ENCODE data around the gene CDH4.

CDH4 gene

DNA sequence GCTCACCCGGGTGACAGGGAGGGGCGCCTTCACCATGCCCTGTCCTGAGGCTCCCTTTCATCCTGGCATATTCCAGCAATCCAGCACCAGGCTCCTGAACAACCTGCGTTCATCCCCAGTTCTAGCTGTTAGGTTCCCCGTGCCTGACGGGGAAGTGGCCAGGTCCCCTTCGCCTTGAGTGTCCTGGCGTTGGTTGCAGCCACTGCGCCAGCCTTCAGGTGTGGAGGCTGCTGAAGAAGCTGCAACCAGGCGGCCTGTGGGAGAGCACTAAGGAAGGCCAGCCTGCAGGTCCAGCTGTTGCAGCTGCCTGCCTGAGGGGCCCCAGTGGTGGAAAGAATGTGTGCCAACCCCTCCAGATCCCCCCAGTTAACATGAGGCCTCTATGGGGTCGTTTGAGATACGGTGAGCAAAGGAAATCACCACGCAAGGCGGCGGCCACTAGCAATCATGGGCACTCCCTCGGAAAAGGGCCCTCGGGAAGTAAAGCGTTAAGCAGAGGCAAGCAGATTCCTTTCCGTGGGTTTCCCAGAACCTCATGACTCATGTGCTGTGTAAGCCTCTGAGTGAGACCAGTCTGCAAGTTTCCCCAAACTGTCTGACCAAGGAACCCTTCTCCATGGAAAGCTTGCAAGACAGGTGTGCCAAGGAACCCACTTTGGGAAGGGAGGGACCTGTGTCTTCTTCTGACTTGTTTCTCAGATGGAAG, 492.8 kb downstream of the CDH4 start:
- peak; percentile 37 for DNase-seq

DNA sequence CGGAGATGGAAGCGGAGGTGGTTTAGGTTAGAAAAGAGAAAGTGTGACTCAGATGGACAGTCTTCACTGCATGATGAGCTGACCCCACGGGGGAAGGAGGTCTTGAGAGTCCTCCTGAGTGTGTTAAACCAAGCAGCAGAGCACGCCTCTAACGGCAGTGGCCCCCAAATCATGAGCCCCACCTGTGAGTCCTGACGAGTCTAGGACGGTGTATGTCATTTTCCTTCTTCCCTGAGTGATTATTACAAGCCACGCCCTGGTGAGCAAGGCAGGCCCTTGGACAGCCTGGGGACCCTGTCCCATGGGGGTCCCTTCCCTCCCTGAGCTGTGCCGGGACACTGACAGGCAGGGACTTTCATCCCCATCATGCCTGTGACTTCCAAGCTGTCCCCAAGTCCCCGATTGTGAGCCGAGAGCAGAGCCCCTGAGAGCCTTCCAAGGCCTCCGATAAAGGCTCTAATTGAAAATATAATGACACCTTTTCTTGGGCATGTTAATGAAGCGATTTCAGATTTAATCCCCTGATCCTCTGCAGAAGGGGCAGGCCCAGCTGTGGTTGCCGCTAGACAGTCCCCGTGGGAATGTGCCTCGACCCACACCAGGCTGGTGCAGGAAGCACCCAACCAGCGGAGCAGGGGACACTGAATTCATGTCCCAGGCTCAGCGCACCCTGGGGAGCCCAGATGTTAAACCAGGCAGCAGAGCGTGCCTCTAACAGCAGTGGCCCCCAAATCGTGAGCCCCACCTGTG, 493.5 kb downstream of the CDH4 start:
- no peak for DNase-seq

DNA sequence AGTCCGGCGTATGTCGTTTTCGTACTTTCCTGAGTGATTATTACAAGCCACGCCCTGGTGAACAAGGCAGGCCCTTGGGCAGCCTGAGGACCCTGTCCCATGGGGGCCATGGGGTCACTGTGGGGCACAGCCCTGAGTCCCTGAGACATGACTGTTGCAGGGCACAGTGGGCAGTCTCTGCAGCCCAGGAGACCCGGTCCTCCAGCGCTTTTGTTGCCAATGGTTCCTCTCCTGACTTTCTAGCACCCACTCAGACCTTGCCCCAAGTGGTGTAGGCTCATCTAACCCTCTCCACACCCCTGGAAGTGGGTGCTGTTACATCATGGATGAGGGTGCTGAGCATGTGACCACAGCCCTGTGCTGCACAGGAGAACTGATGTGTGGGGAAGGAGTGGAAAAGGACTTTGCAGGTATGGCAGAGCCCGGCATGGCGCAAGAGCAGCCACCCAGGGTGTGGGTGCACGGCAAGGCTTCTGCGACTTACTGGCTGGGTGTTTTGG, 494.1 kb downstream of the CDH4 start:
- no peak for DNase-seq

DNA sequence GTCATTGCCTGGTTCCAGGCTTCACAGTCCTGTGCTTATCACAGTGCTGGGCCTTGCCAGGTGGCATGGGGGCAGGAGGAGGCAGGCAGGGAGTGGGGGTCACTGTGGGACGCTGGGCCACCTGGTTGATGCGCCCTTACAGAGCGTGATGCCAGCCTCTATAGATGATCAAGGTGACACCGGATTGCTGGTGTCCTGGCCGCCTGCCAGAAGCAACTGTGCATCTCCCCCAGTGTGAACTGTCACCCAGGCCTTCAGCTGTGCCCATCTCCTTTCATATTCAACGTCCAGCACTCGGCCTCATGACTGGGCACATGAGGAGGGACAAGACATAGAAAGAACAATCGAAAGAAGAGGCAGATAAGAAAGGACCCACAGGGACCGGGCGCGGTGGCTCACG, 494.7 kb downstream of the CDH4 start:
- DNase-seq: no peak

DNA sequence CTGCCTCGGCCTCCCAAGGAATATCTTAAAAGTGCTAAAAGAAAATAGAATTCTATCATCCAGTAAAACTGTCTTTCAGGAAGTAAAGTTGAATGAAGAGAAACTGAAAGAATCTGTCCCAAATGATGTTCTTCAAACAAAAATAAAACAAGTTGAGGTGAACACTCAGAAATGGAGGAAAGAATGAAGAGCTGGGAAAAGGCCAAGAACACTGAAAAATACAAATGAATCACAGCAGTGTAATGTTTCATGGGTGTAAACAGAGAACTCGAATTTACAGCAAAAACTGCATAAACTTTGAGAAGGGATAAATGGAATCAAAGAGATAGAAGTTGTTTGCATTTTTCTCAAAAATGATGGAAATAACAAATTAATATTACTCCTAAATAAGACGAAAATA, 496.3 kb downstream of the CDH4 start:
- DNase-seq: peak; percentile 12

DNA sequence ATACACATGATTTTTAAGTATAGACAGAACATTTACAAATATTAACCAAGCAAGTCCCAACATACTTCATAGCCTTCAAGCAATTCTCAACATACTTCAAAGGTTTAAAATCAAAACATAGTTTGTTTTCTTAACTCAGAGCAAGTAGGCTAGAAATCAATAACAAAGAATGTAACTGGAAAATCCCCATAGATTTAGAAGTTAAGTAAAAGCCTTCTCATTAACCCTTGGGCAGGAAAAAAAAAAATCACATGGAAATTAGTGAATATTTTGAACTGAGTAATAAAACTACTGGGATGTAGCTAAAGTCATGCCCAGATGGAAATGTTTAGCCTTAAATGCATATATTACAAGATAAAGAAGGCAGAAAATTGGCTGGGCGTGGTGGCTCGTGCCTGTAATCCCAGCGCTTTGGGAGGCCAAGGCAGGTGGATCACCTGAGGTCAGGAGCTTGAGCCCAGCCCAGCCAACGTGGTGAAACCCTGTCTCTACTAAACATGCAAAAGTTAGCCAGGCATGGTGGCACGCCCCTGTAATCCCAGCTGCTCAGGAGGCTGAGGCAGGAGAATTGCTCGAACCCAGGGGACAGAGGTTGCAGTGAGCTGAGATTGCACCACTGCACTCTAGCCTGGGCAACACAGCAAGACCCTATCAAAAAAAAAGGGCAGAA, 497.5 kb downstream of the CDH4 start:
- DNase-seq: no peak

DNA sequence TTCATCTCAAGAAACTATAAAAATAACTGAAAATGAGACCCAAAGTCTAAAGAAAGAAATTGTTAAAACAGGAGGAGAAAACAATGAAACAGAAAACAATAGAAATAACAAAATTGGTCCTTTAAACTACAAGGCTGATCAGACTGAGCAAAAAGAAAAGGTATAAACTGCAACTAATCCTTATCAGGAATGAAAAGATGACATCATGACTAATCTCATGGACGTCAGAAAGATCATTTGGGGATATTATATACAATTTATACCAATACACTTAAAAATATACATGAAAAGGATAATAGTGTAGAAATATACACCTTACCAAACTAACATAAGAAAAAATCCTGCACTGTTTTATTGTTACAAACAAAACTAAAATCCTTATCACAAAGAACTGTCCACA, 498.0 kb downstream of the CDH4 start:
- no peak for DNase-seq

DNA sequence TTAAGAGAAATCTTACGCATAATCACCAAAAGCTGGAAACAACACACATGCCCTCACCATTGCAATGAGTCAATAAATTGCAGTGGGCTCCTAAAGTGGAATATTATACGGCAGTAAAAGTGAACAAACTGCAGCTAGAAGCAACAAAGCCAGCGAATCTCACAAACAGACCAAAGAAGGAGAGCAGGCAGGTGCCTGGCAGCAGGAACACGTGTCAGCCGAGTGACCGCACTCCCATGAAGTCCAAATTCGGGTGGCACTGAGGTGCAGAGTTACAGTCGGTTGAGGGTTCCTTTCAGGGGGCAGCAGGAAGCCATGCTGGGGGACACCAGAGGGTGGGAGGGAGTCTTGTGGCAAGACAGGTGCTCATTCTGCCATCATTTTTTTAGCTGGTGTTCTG, 500.5 kb downstream of the CDH4 start:
- DNase-seq: no peak

DNA sequence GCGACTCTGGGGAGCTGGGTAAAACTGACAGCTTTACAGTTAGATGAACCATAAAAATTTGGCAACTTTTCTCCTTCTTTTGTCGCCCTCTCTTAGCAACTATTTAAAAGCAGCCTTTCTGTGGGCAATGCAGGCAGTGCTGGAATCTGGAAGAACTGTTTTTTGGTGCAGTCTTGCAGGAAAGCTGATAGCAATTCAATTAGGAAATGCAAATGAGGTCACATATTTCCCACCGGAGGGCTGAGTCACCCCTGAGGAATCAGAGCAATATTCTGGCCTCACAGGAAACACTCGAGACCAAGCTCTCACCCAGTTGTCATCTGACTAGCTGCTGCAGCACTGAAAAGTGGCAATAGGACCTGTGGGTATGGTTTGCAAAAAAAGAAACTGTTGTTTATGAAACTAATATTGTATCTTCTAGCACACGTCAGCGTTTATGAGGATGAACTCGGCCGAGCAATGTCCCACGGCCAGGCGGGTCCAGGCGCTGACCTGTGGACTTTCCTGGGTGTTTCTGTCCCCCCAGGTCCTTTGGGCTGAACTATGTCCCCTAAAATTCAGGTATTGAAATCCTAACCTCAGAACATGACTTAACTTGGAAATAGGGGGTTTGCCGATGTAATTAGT, 501.4 kb downstream of the CDH4 start:
- DNase-seq: peak; percentile 75

DNA sequence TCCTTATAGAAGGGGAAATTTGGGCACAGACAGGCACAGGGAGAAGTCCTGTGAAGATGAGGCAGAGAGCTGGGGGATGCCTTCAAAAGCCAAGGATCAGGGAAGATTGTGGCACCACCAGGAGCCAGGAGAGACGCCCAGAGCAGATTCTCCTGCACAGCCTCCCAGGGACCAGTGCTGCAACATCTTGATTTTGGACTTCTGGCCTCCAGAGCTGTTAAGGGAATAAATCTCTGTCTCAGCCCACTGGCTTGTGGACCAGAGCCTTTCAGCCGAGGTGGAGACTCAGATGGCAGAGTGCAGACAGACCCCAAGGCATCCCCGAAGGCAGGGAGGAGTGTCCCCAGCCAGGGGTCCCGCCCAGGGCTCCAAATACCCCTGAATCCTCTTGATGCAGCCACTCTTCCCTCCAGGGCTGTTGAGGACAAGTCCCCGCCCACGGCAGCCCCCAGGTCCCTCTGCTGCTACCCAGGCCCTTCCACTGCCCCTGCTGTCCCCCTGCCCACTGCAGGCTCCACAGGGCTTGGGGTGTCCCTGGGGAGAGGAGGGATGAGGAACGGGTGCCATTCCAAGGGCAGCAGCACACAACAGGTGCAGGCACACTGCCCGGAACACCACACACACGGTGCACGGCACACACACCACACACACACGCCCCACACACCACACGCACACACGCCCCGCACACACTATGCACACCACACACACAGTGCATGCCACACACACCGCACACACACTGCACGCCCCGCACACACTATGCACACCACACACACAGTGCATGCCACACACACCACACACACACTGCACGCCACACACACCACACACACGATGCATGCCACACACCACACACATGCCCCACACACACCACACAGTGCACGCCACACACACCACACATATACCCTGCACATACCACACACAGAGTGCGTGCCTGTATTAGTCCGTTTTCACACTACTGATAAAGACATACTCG, 502.2 kb downstream of the CDH4 start:
- no peak for DNase-seq

DNA sequence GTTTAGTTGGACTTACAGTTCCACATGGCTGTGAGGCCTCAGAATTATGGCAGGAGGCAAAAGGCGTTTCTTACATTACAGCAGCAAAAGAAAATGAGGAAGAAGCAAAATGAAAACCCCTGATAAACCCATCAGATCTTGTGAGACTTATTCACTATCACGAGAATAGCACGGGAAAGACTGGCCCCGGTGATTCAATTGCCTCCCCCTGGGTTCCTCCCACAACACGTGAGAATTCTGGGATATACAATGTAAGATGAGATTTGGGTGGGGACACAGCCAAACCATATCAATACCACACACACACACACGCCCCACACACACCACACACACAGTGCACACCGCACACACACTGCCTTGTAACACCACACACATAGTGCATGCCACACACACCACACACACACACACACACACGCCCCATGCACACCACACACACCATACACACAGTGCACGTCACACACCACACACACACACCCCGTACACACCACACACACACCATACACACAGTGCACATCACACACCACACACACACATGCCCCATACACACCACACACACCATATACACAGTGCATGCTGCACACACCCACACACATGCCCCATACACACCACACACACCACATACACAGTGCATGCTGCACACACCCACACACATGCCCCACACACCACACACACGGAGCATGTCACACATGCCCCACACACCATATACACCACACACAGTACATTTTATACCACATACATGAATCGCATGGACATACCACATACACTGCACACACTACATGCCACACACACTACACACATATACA, 503.1 kb downstream of the CDH4 start:
- DNase-seq: no peak

DNA sequence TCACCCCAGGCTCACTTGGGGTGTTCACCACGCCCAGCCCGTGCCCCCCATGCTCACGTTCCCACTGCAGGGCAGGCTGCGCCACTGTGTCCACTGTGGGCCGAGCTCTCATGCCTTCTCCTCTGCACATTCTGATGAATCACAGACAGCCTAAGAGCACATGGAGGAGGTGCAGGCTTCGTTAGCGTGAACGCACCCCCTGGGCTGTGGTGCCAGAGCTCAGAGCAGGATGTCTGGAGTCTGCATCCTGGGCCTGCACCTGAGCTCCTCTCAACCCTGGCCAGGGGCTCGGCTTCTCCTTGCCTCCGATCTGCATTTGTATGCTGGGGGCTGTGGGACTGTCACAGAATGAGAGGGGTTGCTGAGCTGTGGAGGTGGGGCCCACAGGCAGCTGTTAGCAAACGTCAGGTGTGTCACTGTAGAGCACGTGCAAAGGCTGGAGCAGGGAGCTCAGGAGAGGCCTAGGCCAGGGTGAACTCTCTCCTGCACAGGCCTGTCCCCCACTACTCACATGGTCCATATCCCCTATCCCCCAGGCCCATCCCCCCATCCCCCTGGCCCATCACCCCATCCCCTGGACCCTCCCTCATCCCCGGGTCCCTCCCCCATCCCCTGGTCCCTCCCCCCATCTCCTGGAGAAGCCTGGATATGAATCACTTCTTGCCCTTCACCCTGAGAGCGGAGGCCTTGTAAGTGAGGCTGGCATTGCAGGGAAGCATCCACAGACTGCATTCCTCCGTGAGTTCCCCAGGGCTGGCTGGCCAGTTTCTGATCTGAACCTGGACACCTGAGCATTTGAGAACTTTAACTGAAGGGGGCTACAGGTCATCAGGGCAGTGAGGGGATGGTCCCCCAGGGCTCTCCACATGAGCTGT, 504.1 kb downstream of the CDH4 start:
- no peak for DNase-seq

DNA sequence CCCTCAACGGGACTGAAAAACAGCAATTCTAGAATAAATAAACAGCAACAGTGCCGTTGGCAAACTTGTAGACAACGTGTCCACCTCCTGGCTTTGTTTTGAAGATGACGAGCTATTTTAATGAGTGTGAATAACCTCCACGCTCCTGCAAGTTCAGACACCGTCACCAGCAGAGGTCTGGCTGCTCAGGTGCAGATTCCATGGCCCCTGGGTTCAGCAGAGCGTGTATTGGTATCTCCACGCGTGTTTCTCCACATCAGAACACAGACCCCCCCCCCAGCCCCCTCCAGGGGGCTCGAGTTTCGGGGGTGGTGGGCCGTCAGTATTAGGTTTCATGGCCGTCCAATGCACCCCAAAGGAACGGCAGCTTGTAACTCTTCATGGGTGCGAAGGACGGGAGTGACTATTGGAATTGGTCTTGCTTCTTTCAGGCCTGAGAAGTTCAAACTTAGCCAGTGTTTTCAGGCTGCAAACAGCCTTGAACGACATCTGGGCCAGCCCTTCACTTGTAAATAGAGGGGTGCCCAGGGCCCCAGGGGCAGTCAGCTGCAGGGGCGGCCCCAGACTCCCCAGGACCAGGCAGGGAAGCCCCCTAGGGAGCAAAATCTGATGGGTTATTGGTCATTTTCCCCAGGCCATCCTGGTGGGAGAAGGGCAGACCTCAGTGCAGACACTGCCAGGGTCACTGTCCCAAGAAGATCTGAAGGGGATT, 505.1 kb downstream of the CDH4 start:
- DNase-seq: no peak

DNA sequence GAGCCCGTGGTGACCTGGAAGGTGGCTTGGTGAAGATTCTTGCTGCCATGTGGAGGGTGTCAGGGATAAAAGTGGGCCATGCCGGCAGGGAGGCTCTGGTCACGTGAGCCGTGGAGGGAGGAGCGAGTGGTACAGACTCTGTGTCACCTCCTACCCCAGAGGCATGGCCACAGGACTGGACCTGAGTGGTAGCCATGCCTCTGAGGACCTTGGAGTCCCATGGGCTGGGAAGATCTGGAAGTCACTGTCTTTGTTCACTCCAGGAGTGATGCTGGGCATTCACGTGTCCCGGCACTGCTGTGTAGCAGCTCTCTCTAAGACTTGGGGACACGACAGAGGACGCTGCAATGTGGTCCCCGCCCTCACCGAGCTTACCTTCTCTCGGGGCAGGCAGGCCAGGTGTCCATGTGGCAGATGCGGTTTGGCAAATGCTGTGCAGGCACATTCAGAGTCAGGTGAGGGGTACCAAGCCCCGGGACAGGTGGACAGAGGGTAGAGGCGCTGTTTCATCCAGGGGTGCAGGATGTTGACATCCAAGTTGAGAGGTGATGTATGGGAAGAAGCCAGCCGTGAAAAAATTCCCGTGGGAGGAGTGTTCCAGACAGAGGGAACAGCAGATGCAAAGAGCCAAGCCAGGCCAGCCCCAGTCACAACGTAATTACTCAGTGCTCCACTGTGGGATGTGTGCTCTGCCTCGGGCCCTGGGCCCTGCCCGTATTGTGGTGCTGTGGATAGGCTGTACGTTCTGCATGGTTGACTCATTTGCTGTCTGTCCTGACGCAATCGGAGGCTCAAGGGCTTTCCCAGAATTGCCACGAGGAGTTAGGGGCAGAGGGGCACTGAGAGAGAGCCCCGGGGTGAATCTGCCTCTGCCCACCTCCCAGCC, 505.9 kb downstream of the CDH4 start:
- no peak for DNase-seq

DNA sequence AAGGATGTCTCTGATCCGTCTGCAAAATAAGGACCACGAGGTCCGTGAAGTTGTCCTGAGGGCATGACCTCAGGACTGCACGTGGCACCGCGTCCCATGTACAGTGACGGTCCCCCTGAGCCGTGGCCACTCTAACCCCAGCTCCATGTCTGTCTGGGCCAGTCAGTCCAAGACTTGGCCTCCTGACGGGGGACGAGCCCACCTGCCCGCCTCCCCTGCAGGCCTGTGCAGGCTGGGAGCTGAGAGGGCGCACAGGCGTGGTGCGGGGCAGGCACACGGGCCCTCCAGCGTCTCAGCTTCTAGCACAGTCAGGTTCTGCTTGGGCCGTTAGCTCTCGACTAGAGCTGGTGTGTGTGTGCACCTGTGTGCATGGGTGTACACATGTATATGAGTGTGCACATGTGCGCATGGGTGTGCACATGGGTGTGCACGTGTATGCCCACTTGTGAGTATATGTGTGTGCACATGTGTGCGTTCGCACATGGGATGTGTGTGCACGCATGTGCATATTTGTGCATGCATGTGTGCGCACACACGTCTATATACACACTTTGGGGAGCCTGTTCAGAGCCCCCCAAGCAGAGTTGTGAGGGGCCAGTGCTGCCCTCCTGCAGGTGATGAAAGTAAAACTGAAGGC, 506.6 kb downstream of the CDH4 start:
- no peak for DNase-seq

DNA sequence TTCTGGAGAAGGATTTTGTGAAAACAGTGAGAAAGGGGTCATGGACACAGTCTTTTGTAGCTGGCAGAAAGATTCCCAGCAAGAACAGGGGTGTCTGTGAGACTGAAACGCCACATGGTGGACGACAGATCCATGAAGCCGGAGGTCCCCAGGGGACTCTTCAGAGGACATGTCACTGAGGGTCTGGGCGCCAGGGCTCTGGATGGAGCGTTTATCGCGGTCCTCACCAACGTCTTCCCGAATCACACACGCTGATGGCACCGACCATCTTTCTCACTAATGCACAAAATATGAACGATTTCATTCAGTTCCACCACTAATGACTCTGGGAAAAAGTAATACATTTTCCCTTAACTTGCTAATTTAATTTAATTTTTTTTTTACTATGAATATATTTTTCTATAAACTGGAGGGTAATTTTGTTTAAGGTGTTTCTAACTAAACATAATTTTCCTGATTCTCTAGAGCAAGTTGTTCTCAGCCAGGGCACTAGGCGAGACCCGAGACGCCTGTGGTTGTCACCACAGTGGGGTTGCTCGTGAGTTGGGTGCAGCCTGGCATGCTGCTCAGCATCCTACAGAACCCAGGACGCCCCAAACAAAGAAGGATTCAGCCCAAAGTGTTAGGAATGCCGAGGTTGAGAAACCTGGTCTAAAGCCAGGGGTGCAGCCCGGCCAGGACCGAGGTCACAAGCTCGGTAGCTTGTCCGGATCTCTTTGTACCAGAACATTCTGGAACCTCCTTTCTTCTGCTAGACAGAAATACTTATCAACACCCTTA, 507.4 kb downstream of the CDH4 start:
- DNase-seq: no peak

DNA sequence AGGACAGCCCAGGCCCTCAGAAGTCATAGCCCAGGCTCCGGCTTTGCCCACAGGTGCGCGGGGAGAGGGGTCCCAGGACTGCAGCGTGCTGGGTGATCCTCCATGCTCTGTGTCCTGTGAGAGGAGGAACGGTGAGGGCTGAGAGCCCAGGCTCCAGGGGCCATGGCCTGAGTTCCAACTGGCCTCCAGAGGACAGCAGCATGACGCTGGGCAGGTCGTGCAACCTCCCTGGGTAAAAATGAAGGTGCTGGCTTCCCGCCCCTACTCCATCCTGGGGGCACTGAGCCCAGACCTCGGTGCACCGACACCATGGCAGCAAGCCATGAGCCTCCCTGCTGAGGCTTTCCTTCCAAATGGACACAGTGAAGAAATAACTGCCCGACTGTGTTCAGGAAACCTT, 508.3 kb downstream of the CDH4 start:
- DNase-seq: no peak

Measured in fibroblast of skin of scalp (primary cell).